ENCODE results near the gene SPATA4. TPM values are rescaled to one million over a fixed set of nuclear protein-coding genes. Genes with fewer than 3 reads are reported as not detected.

The SPATA4 gene
- total RNA-seq, 1 donor from 2014 or later = not detected

GRCh38 chr4:176185051-176185450 is 10.3 kb downstream of the SPATA4 start:
- Mint-ChIP-seq H3K27ac (no peak overlapping the region), H3K4me3 (no peak overlapping the region), H3K9me3 (no peaks in the 10 kb centered on the region), H3K4me1 (no peaks in the 10 kb centered on the region), H3K27me3 (peaks cover 13% of the 10 kb centered on the region), H3K36me3 (ENCODE audit: low read depth) (no peaks in the 10 kb centered on the region)
- DNase-seq = no peak
- intact Hi-C loops (cut with micrococcal nuclease) = no loop called here

- intact Hi-C loops (cut with micrococcal nuclease) = no loop called here
- H3K27me3 Mint-ChIP-seq = no peaks in the 10 kb centered on the region
- no peaks in the 10 kb centered on the region for H3K36me3 Mint-ChIP-seq (ENCODE audit: low read depth)
- H3K27ac Mint-ChIP-seq = no peak overlapping the region
- H3K4me3 Mint-ChIP-seq = no peak overlapping the region
- DNase-seq = no peak
- H3K9me3 Mint-ChIP-seq = no peaks in the 10 kb centered on the region
- H3K4me1 Mint-ChIP-seq = no peaks in the 10 kb centered on the region
Observed at GRCh38 chr4:176163041-176163440, 32.3 kb downstream of the SPATA4 start.

- H3K9me3 Mint-ChIP-seq = no peaks in the 10 kb centered on the region
- no peaks in the 10 kb centered on the region for H3K27me3 Mint-ChIP-seq
- H3K4me3 Mint-ChIP-seq = no peak overlapping the region
- H3K4me1 Mint-ChIP-seq = no peaks in the 10 kb centered on the region
- H3K27ac Mint-ChIP-seq = no peak overlapping the region
- no peaks in the 10 kb centered on the region for H3K36me3 Mint-ChIP-seq (ENCODE audit: low read depth)
- intact Hi-C loops (cut with micrococcal nuclease) = no loop called here
- DNase-seq = no peak
Observed at GRCh38 chr4:176156656-176157055, 38.7 kb downstream of the SPATA4 start.

GRCh38 chr4:176153124-176153523 is 42.3 kb downstream of the SPATA4 start:
- H3K9me3 Mint-ChIP-seq = no peaks in the 10 kb centered on the region

GRCh38 chr4:176150704-176151103 is 44.7 kb downstream of the SPATA4 start:
- Mint-ChIP-seq H3K4me1 (no peaks in the 10 kb centered on the region), H3K9me3 (no peaks in the 10 kb centered on the region), H3K4me3 (no peak overlapping the region), H3K36me3 (ENCODE audit: low read depth) (no peaks in the 10 kb centered on the region), H3K27ac (no peak overlapping the region), H3K27me3 (no peaks in the 10 kb centered on the region)
- no peak for DNase-seq
- intact Hi-C loops (cut with micrococcal nuclease) = loop anchor here (1.0 kb wide), 1 partner anchor 190 kb away; no protein-coding TSS in a partner anchor

More at GRCh38 chr4:176153124-176153523, 42.3 kb downstream of the SPATA4 start:
- H3K36me3 Mint-ChIP-seq (ENCODE audit: low read depth) = no peaks in the 10 kb centered on the region
- H3K4me1 Mint-ChIP-seq = no peaks in the 10 kb centered on the region
- H3K27ac Mint-ChIP-seq = no peak overlapping the region
- no peaks in the 10 kb centered on the region for H3K27me3 Mint-ChIP-seq
- no peak for DNase-seq
- intact Hi-C loops (cut with micrococcal nuclease) = no loop called here
- H3K4me3 Mint-ChIP-seq = no peak overlapping the region

DNA sequence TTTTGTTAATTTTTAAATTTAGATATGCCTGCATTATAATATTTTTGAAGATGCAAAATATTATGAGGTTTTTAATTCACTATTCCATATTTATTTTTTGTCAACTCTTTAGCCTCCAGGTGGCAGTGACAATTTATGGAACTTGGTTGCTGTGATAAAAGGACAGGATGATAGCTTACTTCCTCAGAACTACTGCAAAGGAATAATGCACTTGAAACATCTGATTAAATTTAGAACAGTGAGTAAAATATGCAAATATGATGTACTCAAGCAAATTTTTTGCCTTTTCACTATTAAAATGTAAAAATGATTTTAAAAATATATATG is 45.1 kb downstream of the SPATA4 start:
- intact Hi-C loops (cut with micrococcal nuclease) = loop anchor here (1.0 kb wide), 1 partner anchor 190 kb away; no protein-coding TSS in a partner anchor
- Mint-ChIP-seq H3K4me1 (no peaks in the 10 kb centered on the region), H3K4me3 (no peak overlapping the region), H3K9me3 (no peaks in the 10 kb centered on the region), H3K27me3 (no peaks in the 10 kb centered on the region), H3K36me3 (ENCODE audit: low read depth) (no peaks in the 10 kb centered on the region), H3K27ac (no peak overlapping the region)
- DNase-seq = no peak

DNA sequence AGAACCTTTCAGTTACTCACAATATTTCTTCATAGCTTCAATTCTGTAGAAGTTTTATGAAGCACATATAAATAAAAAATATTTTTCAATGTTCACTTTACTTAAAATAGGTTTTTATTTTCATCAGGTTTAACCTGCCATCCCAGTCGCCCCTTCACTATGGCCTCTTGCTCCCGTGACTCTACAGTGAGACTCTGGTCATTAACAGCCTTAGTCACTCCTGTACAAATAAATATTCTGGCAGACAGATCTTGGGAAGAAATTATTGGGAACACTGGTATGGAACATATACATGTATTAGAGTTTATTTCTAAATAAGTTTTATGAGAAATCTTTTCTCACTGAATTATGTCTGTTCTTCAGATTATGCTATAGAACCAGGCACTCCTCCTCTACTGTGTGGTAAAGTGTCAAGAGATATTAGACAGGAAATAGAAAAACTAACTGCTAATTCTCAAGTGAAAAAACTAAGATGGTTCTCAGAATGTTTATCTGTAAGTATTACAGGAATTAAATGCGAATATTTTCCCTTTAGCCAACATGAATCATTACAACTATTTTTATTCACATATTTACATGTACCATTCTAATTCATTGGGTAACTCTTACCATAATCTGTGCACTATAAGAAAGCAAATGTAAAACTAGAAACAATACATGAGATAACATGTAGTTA is 45.6 kb downstream of the SPATA4 start:
- H3K4me1 Mint-ChIP-seq = no peaks in the 10 kb centered on the region
- no peak overlapping the region for H3K27ac Mint-ChIP-seq
- no peak for DNase-seq
- H3K27me3 Mint-ChIP-seq = no peaks in the 10 kb centered on the region
- no peaks in the 10 kb centered on the region for H3K36me3 Mint-ChIP-seq (ENCODE audit: low read depth)
- H3K9me3 Mint-ChIP-seq = no peaks in the 10 kb centered on the region
- intact Hi-C loops (cut with micrococcal nuclease) = loop anchor here (1.0 to 5.0 kb wide), 2 partner anchors 127 to 190 kb away; no protein-coding TSS in a partner anchor
- no peak overlapping the region for H3K4me3 Mint-ChIP-seq

DNA sequence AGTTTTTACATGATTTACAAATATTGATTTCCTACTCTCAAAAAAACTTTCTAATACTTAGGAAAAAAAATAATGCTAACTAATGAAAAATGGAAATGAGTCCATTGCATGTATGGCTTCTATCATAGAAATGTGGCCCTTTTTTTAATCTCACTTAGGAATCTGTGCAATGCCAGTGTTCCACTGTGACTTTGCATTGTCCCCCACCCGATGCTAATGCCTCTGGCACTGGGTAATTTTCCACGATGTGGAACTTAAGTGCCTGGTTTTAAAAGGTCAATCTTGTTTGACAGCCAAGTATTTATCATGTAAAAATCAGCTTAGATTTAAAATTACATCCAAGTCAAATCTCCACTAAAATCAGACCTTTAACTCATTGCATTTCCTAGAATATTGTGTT is 53.1 kb downstream of the SPATA4 start:
- Mint-ChIP-seq H3K27ac (no peak overlapping the region), H3K27me3 (no peaks in the 10 kb centered on the region), H3K9me3 (no peaks in the 10 kb centered on the region), H3K36me3 (ENCODE audit: low read depth) (no peaks in the 10 kb centered on the region), H3K4me1 (no peaks in the 10 kb centered on the region), H3K4me3 (no peak overlapping the region)
- intact Hi-C loops (cut with micrococcal nuclease) = no loop called here
- no peak for DNase-seq

- H3K27me3 Mint-ChIP-seq = no peaks in the 10 kb centered on the region
- no peak overlapping the region for H3K27ac Mint-ChIP-seq
- intact Hi-C loops (cut with micrococcal nuclease) = no loop called here
- H3K4me1 Mint-ChIP-seq = no peaks in the 10 kb centered on the region
- H3K36me3 Mint-ChIP-seq (ENCODE audit: low read depth) = no peaks in the 10 kb centered on the region
- no peak for DNase-seq
- no peaks in the 10 kb centered on the region for H3K9me3 Mint-ChIP-seq
- no peak overlapping the region for H3K4me3 Mint-ChIP-seq
Observed at GRCh38 chr4:176139518-176139917, 55.9 kb downstream of the SPATA4 start.

GRCh38 chr4:176137631-176138030 is 57.8 kb downstream of the SPATA4 start:
- Mint-ChIP-seq H3K4me1 (no peaks in the 10 kb centered on the region), H3K4me3 (no peak overlapping the region), H3K27me3 (no peaks in the 10 kb centered on the region), H3K9me3 (no peaks in the 10 kb centered on the region), H3K36me3 (ENCODE audit: low read depth) (no peaks in the 10 kb centered on the region), H3K27ac (no peak overlapping the region)
- intact Hi-C loops (cut with micrococcal nuclease) = no loop called here
- DNase-seq = no peak

- Mint-ChIP-seq H3K36me3 (ENCODE audit: low read depth) (no peaks in the 10 kb centered on the region), H3K27ac (no peak overlapping the region), H3K4me3 (no peak overlapping the region), H3K4me1 (no peaks in the 10 kb centered on the region), H3K9me3 (no peaks in the 10 kb centered on the region), H3K27me3 (no peaks in the 10 kb centered on the region)
- intact Hi-C loops (cut with micrococcal nuclease) = no loop called here
- no peak for DNase-seq
Observed at GRCh38 chr4:176134670-176135069, 60.7 kb downstream of the SPATA4 start.

Other genes starting within 250 kb of the SPATA4 start
- 1.7 and 2.1 TPM in 2 replicates for gene WDR17, start 129.7 kb downstream of the SPATA4 start, total RNA-seq
- gene ASB5, start 73.6 kb upstream of the SPATA4 start, total RNA-seq = not detected in 2 replicates
- 186 and 200 TPM in 2 replicates for gene SPCS3, start 124.4 kb upstream of the SPATA4 start, total RNA-seq